Kidney (tissue), 14 donors: ENCODE data around the gene C10orf67. TPM values are rescaled to one million over a fixed set of nuclear protein-coding genes. Genes with fewer than 3 reads are reported as not detected.
A peak's percentile ranks its signal among the peaks of the same experiment; 100 is the strongest.

Experiments used
- DNase-seq, 5 donors: peaks; one replicate each; pipeline ENCODE4 v3.0.0-alpha.2; 2013 to 2020
- FAIRE-seq: peaks from 2 replicates; lab custom pipeline; 2012; peaks lifted over from hg19 to GRCh38; lab: Jason Lieb, UNC
- H3K27ac ChIP-seq, 2 donors: one replicate each; pipeline ENCODE4 v1.7.0; 2013; ENCODE audit warnings: low read depth in 2 of 2, low read length in 2 of 2, inconsistent platforms in 1 of 2
- H3K27me3 ChIP-seq: one replicate; pipeline ENCODE4 v1.7.1; 2013; ENCODE audit warnings: low read length, inconsistent platforms; ENCODE audit not compliant: control insufficient read depth, insufficient read depth
- H3K36me3 ChIP-seq, 3 donors: one replicate each; pipeline versions ENCODE4 v1.7.0 to v1.7.1; 2013; ENCODE audit warnings: low read length in 3 of 3, control low read depth in 1 of 3, inconsistent platforms in 1 of 3; ENCODE audit not compliant: insufficient read depth in 3 of 3, control insufficient read depth in 2 of 3
- H3K4me1 ChIP-seq, 3 donors: one replicate each; pipeline versions ENCODE4 v1.7.0 to v1.7.1; 2013; ENCODE audit warnings: low read length in 3 of 3, inconsistent platforms in 1 of 3, low read depth in 1 of 3; ENCODE audit not compliant: control insufficient read depth in 2 of 3, insufficient read depth in 2 of 3
- H3K4me3 ChIP-seq, 3 donors: one replicate each; pipeline versions ENCODE4 v1.7.0 to v1.8.1; 2013; ENCODE audit warnings: low read length in 3 of 3, control low read depth in 1 of 3, inconsistent platforms in 1 of 3
- H3K9ac ChIP-seq, 3 donors: one replicate each; pipeline versions ENCODE4 v1.7.0 to v1.7.1; 2013; ENCODE audit warnings: low read length in 3 of 3, control low read depth in 1 of 3, inconsistent platforms in 1 of 3
- H3K9me3 ChIP-seq, 3 donors: one replicate each; pipeline versions ENCODE4 v1.7.0 to v1.7.1; 2013; ENCODE audit warnings: low read length in 3 of 3, control low read depth in 1 of 3, inconsistent platforms in 1 of 3; ENCODE audit not compliant: control insufficient read depth in 2 of 3, insufficient read depth in 1 of 3
- CTCF ChIP-seq: IDR thresholded peaks from 3 replicates; pipeline ENCODE4 v1.5.1; 2012; ENCODE audit warnings: mild to moderate bottlenecking, moderate library complexity, borderline replicate concordance; ENCODE audit not compliant: insufficient read depth; ENCODE audit errors: extremely low read depth
- intact Hi-C: fragments of 100-400 bp; cut with DNase I; formaldehyde crosslinking; loops from one replicate; pipeline ENCODE4 v1.11.1; 2022
- polyA plus RNA-seq: library from polyadenylated mRNA; stranded (reverse); fragments of 350-450 nt; fragmentation: Illumina TruSeq; extraction: RNeasy Lipid Tissue Mini Kit (QIAGEN cat#74804); gene quantifications from one replicate; pipeline ENCODE4 v1.2.3, GENCODE V29; 2014; ENCODE audit warnings: low read depth, low replicate concordance; ENCODE audit not compliant: insufficient read depth
- total RNA-seq: library from RNA; stranded (reverse); fragmentation: NEBNext Ultra II Directional; extraction: Animal tissue kit (Norgen Biotek cat#: 25700); gene quantifications from one replicate; pipeline ENCODE4 v1.2.1, GENCODE V29; 2021
- donor health status: control.
- donor health status: control.
- donor health status: control.
- donor health status: control.
- donor health status: control.
- donor health status: DM: yes; HTN: yes; CAD: no.
- donor health status: Normal renal cell carcinoma (clear cell type).

The C10orf67 gene
- total and polyA plus RNA-seq, 2 donors from 2014 or later, result 1.1 to 1.6 TPM

- Histone ChIP-seq H3K27ac (no peak overlapping the region), H3K9ac (no peak overlapping the region), H3K36me3 (no peaks in the 10 kb centered on the region), H3K4me1 (no peaks in the 10 kb centered on the region), H3K4me3 (no peak overlapping the region), H3K9me3 (no peaks in the 10 kb centered on the region), H3K27me3 (no peaks in the 10 kb centered on the region)
- no peak for DNase-seq
- FAIRE-seq, result no peak
- intact Hi-C loops, result loop anchor here (10.0 kb wide), 1 partner anchor 207 kb away; no protein-coding TSS in a partner anchor
- no peak for TF ChIP-seq CTCF
These were observed 27.2 kb downstream of the C10orf67 start for GRCh38 chr10:23317416-23317815.

GRCh38 chr10:23316406-23316805 lies 28.2 kb downstream of the C10orf67 start:
- H3K36me3 ChIP-seq, result no peaks in the 10 kb centered on the region
- no peaks in the 10 kb centered on the region for H3K27me3 ChIP-seq
- no peak for TF ChIP-seq CTCF
- no peaks in the 10 kb centered on the region for H3K4me1 ChIP-seq
- no peak overlapping the region for H3K9ac ChIP-seq
- H3K9me3 ChIP-seq, result no peaks in the 10 kb centered on the region
- no peak for FAIRE-seq
- no peak for DNase-seq
- H3K4me3 ChIP-seq, result no peak overlapping the region
- H3K27ac ChIP-seq, result no peak overlapping the region
- intact Hi-C loops, result loop anchor here (10.0 kb wide), 1 partner anchor 208 kb away; no protein-coding TSS in a partner anchor

- no peaks in the 10 kb centered on the region for H3K9me3 ChIP-seq
- H3K4me1 ChIP-seq, result no peaks in the 10 kb centered on the region
- FAIRE-seq (no peak), DNase-seq (no peak)
- H3K27me3 ChIP-seq, result no peaks in the 10 kb centered on the region
- H3K36me3 ChIP-seq, result no peaks in the 10 kb centered on the region
- H3K4me3 ChIP-seq, result no peak overlapping the region
- TF ChIP-seq CTCF, result no peak
- H3K9ac ChIP-seq, result no peak overlapping the region
- H3K27ac ChIP-seq, result no peak overlapping the region
- intact Hi-C loops, result loop anchor here (10.0 kb wide), 1 partner anchor 209 kb away; no protein-coding TSS in a partner anchor
These were observed 28.6 kb downstream of the C10orf67 start for GRCh38 chr10:23315966-23316365.

GRCh38 chr10:23314835-23315239 lies 29.8 kb downstream of the C10orf67 start:
- H3K4me3 ChIP-seq, result no peak overlapping the region
- H3K36me3 ChIP-seq, result no peaks in the 10 kb centered on the region
- peak; percentile 96 for FAIRE-seq
- intact Hi-C loops, result loop anchor here (5.0 to 10.0 kb wide), 2 partner anchors 210 to 387 kb away; no protein-coding TSS in a partner anchor
- H3K9me3 ChIP-seq, result no peaks in the 10 kb centered on the region
- H3K27ac ChIP-seq, result no peak overlapping the region
- no peaks in the 10 kb centered on the region for H3K4me1 ChIP-seq
- H3K27me3 ChIP-seq, result no peaks in the 10 kb centered on the region
- peak; percentile 69 for TF ChIP-seq CTCF
- H3K9ac ChIP-seq, result no peak overlapping the region
- DNase-seq, result peak in 3 of 5 donors; percentile 43 to 91 (median 83)
